CD1c-positive myeloid dendritic cell (primary cell): Measurements from ENCODE around the gene MCMBP.
"Not testable (repeated sequence)": the region's sequence is repeated elsewhere in the genome, so short reads cannot be mapped to it uniquely, and the experiment has no call there.

ENCODE experiments used
- DNase-seq: peaks from one replicate; pipeline ENCODE4 v3.0.0-alpha.2; 2016; ENCODE audit errors: extremely low spot score

MCMBP gene

GRCh38 chr10:119830851-119831250 lies 41.8 kb downstream of the MCMBP start:
- DNase-seq: no peak

- DNase-seq: no peak
These were observed 43.2 kb downstream of the MCMBP start for GRCh38 chr10:119829429-119829828.

- DNase-seq: no peak
These were observed 45.2 kb downstream of the MCMBP start for GRCh38 chr10:119827430-119827829.

GRCh38 chr10:119826771-119827170 lies 45.9 kb downstream of the MCMBP start:
- DNase-seq: no peak

DNA sequence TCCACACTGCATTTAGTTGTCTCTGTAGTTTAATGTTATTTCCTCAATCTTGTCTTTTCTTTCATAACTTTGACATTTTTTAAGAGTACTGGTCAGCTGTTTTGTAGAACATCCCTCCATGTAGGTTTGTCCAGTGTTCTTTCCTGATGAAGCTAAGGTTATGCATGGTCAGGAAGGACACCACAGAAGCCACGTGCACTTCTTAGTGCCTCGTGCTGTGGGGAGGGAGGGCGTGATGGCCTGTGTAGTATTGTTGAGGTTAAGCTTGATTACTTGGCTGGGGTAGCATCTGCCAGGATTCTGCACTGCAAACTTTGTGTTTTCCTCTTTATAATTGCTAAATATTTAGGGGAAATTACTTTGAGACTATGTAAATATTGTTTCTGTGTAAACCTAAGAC lies 48.3 kb downstream of the MCMBP start:
- DNase-seq: no peak

DNA sequence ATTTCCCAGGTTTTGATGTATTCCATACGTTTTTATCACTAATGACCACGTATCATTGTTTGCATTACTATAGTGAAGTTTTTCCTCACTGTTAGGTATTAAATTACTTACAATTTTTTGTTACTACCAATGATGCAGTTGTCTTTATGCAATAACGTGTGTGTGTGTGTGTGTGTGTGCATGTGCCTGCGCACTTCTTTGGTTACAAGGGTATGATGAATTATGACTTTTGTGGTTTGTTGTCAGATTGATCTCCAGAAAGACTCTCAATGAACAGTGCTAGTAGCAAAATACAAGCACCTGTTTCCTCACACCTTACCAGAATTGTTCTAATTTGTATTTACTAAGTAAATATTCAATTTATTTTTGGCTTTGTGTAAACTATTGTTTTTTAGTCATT lies 51.5 kb downstream of the MCMBP start:
- no peak for DNase-seq

GRCh38 chr10:119818889-119819270 lies 53.8 kb downstream of the MCMBP start:
- no peak for DNase-seq

- DNase-seq: peak; percentile 18
These were observed 54.4 kb downstream of the MCMBP start for GRCh38 chr10:119817991-119818888.

- DNase-seq: no peak
These were observed 57.0 kb downstream of the MCMBP start for GRCh38 chr10:119815671-119816070.

DNA sequence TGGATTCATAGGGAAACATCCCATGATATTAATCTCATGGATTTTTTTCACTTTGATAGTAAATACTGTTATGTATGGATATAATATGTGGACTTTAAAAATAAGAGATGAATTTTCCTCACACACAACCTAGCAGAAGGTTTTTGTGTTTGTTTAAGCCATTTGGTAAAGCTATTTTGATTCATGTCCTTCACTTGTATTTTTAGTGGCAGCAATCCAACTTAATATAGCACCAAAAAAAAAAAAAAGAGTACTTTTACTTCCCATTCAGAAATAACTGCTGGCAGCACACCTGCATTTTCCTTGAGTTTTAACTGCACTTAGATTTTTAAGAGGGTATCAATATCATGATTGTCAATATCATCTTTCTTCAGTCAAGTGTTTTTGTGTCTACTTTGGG lies 60.0 kb downstream of the MCMBP start:
- DNase-seq: no peak

GRCh38 chr10:119811122-119811521 lies 61.5 kb downstream of the MCMBP start:
- DNase-seq: no peak

DNA sequence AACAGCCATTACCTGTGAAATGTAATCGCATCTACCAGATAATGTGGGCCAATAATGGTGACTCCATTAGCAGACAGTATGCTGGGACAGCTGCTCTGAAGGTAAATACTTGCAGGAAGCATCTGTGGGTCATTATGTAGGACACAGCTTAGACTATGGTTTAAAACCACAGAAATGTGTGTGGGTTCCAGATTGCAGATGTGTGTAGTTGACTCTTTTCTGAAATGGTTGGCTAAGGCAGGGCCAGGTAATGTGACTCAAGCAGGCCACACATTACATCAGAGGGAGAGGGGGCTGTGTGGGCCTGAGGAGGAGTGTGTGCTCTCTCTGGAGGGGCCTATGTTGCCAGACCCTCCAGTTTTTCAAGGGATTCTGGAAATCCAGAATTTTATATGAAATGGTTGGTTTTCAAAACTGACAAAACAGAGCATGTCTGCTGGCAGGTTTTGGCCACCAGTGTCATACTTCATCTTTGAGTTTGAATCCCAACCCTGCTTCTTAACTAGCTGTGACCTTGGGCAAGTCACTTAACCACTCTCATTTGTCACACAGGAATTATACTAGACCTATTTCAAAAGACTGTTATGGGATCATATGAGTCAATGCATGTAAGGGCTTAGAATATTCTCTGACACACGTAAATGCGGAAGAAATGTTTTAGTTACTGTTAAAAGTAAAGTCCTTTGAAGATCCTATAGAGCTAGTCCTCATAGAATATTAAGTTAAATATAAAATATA lies 64.5 kb downstream of the MCMBP start:
- no peak for DNase-seq

DNA sequence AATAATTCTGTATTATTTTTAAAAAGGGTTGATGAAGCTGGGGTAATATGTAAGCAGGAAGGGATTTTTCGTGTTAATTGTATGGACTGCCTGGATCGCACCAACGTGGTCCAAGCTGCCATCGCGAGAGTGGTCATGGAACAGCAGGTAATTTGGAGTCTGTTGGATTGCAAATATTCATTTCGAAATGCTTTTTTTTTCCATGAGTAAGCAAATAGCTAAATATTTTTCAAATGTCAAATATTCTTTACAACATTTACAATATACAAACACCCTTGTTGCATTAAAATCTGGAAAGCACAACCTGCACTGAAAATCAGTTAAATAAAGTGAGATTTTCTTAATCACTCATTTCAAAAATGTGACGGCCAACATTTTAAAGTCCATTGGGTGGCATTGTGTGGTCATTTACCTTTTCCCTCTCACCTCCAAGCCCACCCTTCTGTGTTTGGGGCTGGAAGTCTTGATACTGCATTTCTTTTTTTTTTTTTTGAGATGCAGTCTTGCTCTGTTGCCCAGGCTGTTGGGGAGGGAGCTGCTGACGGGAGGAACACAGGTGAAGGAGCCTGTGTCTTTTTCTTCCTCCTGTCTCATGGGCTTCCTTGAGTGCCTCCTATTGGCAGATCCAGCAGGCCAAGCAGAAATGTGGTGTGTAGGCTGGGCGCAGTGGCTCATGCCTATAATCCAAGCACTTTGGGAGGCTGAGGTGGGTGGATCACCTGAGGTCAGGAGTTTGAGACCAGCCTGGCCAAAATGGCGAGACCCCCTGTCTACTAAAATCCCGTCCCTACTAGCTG lies 66.1 kb downstream of the MCMBP start:
- DNase-seq: no peak

DNA sequence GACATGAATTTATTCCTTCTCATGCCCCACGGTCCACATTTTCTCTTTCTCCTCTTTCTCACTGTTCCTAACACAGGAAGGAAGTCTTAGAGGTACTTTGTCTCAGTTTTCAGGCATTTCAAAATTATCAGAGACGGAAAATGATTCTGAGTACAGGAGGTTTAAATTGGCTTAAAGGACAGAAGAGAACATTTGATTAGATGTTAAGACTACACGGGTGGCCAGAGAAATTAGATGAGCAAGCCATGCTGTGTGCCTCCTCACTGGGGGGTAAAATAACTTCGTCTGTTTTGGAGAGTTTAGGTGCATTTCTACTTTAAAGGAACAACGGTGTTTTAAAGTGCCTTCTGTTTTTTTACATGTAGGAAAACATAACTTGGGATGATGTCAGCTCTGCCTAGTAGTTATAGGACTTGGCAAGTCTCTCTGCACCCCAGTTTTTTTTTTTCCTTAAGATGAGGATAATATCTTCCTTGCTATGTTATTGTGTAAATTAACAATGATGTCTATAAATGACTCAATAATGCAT lies 66.9 kb downstream of the MCMBP start:
- DNase-seq: no peak

DNA sequence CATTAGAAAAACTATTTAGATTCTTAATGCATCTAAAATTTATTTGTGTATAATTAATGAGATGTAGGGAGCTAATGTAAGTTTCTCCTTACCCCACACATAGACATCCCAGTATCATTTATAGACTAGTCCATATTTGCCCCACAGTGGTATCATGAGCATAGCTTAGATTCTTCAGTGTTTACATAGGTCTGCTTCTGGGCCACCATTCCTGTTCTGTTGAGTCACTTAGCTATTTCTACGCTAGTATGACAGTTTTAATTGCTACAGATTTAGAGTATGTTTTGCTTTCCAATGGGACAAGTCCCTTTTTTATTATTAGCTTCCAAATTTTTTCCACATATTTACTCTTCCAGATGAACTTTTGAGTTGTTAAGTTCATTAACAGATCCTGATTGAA lies 69.4 kb downstream of the MCMBP start:
- DNase-seq: no peak

DNA sequence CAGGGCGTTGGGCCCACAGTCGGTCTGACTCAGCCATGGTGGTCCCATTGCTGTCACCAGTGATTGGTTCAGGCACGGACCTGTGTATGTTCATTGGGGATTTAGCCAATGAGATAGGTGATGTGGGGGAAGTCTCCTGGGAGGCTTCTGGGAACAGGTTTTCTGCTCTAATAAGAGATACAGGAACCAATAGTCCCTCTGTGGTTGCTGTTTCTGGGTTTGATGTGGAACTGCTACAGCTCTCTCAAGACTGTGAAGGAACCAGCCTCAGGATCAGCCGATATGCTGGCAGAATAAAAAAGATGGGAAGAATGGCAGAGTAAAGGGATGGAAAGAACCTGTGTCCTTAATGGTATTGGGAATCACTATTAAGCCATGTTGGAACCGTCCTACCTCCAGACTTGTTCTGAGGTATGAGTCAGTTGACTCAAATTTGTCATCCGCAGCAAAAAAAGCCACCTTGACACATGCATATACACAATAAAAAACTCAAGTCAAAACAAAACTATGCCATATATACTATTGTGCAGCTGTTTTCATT lies 70.6 kb downstream of the MCMBP start:
- no peak for DNase-seq

GRCh38 chr10:119801176-119801575 lies 71.5 kb downstream of the MCMBP start:
- DNase-seq: no peak

GRCh38 chr10:119796039-119796438 lies 76.6 kb downstream of the MCMBP start:
- DNase-seq: no peak

DNA sequence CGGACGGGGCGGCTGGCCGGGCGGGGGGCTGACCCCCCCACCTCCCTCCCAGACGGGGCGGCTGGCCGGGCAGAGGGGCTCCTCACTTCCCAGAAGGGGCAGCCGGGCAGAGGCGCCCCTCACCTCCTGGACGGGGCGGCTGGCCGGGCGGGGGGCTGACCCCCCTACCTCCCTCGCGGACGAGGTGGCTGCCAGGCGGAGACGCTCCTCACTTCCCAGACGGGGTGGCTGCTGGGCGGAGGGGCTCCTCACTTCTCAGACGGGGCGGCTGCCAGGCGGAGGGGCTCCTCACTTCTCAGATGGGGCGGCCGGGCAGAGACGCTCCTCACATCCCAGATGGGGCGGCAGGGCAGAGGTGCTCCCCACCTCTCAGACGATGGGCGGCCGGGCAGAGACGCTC lies 77.5 kb downstream of the MCMBP start:
- not testable (repeated sequence) for DNase-seq

DNA sequence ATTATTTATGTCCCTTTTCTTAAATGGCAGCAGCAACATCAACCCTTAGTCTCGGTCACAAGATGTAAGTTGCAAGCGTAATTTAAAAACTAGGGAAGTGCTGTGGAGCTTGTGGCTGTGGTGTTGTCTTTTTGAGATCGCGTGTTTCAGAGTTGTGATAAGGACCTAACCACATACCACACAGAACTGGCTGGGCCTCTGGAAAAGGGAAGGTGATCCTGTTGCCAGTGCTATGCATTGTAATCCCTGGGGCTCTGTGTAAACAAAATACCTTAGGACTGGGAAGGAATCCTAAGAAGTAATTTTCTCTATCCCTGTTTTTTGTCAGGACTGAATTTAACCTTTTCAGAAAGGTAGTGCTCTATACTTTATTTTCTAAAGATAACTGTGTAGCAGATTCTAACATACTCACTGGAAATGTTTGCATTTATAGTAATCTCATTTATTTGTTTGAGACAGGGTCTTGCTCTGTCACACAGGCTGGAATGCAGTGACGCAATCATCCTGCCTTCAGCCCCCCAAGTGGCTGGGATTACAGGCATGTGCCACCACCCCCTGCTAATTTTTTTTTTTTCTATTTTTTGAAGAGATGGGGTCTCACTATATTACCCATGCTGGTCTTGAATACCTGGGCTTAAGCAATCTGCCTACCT lies 86.4 kb downstream of the MCMBP start:
- DNase-seq: peak; percentile 80
